A549 (cell line): ENCODE results near the gene FBXO38.
"Not testable (repeated sequence)": the region's sequence is repeated elsewhere in the genome, so short reads cannot be mapped to it uniquely, and the experiment has no call there.

ENCODE experiments used
- CTCF ChIP-seq: fragments of >200 bp; sonication (Bioruptor Twin); formaldehyde crosslinking; IDR thresholded peaks from 3 replicates; pipeline ENCODE4 v1.5.1; 2016
- EHF ChIP-seq: fragments of 250-450 bp; sonication (Bioruptor Pico); IDR thresholded peaks from 2 replicates; pipeline ENCODE4 v1.5.0; 2020; ENCODE audit warnings: mild to moderate bottlenecking
- FOSB ChIP-seq: fragments of 250-450 bp; sonication (Bioruptor Pico); IDR thresholded peaks from 2 replicates; pipeline ENCODE4 v1.5.0; 2020; ENCODE audit warnings: mild to moderate bottlenecking, moderate library complexity
- HDAC2 ChIP-seq: fragments of 200-600 bp; sonication (generic); IDR thresholded peaks from 2 replicates; pipeline ENCODE4 v1.6.1; 2016
- JUNB ChIP-seq: fragments of >200 bp; sonication (Bioruptor Twin); formaldehyde crosslinking; IDR thresholded peaks from 2 replicates; pipeline ENCODE4 v1.6.1; 2016
- MAFK ChIP-seq: fragments of 450-650 bp; IDR thresholded peaks from 2 replicates; pipeline ENCODE4 v1.6.1; 2014; ENCODE audit not compliant: partially characterized antibody
- POLR2A ChIP-seq: IDR thresholded peaks from 2 replicates; pipeline ENCODE4 v1.6.1; 2012; ENCODE audit warnings: mild to moderate bottlenecking, low read length
- RFX5 ChIP-seq: fragments of 450-650 bp; IDR thresholded peaks from 2 replicates; pipeline ENCODE4 v1.7.1; 2014; ENCODE audit warnings: antibody characterized with exemption, mild to moderate bottlenecking, moderate library complexity
- SMC3 ChIP-seq: fragments of >200 bp; sonication (Bioruptor Twin); formaldehyde crosslinking; IDR thresholded peaks from 3 replicates; pipeline ENCODE4 v1.6.1; 2018; ENCODE audit warnings: inconsistent platforms
- SREBF2 ChIP-seq: fragments of 450-650 bp; IDR thresholded peaks from 2 replicates; pipeline ENCODE4 v1.6.1; 2014; ENCODE audit warnings: mild to moderate bottlenecking, moderate library complexity
- TF ChIP-seq, protein P1 (sequence below): fragments of 200-600 bp; sonication (generic); IDR thresholded peaks from 2 replicates; pipeline ENCODE4 v1.6.1; 2016; ENCODE audit warnings: antibody characterized with exemption, mild to moderate bottlenecking, moderate library complexity
- TF ChIP-seq, protein P2 (sequence below): IDR thresholded peaks from 2 replicates; pipeline ENCODE4 v1.6.1; 2012; ENCODE audit warnings: low read depth, borderline replicate concordance
- TF ChIP-seq, protein P3 (sequence below): IDR thresholded peaks from 2 replicates; pipeline ENCODE4 v1.6.1; 2012
- TF ChIP-seq, protein P4 (sequence below): IDR thresholded peaks from 2 replicates; pipeline ENCODE4 v1.6.1; 2012

DNA sequence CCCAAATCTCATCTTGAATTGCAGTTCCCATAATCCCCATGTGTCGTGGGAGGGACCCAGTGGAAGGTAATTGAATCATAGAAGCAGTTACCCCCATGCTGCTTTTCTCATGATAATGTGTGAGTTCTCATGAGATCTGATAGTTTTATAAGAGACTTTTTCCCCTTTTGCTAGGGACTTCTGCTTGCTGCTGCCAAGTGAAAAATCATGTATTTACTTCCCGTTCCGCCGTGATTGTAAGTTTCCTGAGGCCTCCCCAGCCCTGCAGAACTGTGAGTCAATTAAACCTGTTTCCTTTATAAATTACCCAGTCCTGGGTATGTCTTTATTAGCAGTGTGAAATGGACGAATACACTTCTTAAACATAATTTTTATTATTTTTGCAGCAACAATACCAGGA lies 85.0 kb downstream of the FBXO38 start:
- not testable (repeated sequence) for TF ChIP-seq CTCF; SREBF2; MAFK; POLR2A; SMC3; FOSB (CRISPR knock-in tag); JUNB; RFX5; HDAC2; EHF
- TF ChIP-seq, protein P1, sequence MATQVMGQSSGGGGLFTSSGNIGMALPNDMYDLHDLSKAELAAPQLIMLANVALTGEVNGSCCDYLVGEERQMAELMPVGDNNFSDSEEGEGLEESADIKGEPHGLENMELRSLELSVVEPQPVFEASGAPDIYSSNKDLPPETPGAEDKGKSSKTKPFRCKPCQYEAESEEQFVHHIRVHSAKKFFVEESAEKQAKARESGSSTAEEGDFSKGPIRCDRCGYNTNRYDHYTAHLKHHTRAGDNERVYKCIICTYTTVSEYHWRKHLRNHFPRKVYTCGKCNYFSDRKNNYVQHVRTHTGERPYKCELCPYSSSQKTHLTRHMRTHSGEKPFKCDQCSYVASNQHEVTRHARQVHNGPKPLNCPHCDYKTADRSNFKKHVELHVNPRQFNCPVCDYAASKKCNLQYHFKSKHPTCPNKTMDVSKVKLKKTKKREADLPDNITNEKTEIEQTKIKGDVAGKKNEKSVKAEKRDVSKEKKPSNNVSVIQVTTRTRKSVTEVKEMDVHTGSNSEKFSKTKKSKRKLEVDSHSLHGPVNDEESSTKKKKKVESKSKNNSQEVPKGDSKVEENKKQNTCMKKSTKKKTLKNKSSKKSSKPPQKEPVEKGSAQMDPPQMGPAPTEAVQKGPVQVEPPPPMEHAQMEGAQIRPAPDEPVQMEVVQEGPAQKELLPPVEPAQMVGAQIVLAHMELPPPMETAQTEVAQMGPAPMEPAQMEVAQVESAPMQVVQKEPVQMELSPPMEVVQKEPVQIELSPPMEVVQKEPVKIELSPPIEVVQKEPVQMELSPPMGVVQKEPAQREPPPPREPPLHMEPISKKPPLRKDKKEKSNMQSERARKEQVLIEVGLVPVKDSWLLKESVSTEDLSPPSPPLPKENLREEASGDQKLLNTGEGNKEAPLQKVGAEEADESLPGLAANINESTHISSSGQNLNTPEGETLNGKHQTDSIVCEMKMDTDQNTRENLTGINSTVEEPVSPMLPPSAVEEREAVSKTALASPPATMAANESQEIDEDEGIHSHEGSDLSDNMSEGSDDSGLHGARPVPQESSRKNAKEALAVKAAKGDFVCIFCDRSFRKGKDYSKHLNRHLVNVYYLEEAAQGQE: not testable (repeated sequence)
- TF ChIP-seq, protein P2, sequence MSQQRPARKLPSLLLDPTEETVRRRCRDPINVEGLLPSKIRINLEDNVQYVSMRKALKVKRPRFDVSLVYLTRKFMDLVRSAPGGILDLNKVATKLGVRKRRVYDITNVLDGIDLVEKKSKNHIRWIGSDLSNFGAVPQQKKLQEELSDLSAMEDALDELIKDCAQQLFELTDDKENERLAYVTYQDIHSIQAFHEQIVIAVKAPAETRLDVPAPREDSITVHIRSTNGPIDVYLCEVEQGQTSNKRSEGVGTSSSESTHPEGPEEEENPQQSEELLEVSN: not testable (repeated sequence)
- TF ChIP-seq, protein P3, sequence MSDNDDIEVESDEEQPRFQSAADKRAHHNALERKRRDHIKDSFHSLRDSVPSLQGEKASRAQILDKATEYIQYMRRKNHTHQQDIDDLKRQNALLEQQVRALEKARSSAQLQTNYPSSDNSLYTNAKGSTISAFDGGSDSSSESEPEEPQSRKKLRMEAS: not testable (repeated sequence)
- TF ChIP-seq, protein P4, sequence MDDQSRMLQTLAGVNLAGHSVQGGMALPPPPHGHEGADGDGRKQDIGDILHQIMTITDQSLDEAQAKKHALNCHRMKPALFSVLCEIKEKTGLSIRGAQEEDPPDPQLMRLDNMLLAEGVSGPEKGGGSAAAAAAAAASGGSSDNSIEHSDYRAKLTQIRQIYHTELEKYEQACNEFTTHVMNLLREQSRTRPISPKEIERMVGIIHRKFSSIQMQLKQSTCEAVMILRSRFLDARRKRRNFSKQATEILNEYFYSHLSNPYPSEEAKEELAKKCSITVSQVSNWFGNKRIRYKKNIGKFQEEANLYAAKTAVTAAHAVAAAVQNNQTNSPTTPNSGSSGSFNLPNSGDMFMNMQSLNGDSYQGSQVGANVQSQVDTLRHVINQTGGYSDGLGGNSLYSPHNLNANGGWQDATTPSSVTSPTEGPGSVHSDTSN: not testable (repeated sequence)
